Measurements from ENCODE around the gene TXNDC11.

The TXNDC11 gene

GRCh38 chr16:11687601-11688519, 54.8 kb downstream of the TXNDC11 start:
- DNase-seq: no peak

DNA sequence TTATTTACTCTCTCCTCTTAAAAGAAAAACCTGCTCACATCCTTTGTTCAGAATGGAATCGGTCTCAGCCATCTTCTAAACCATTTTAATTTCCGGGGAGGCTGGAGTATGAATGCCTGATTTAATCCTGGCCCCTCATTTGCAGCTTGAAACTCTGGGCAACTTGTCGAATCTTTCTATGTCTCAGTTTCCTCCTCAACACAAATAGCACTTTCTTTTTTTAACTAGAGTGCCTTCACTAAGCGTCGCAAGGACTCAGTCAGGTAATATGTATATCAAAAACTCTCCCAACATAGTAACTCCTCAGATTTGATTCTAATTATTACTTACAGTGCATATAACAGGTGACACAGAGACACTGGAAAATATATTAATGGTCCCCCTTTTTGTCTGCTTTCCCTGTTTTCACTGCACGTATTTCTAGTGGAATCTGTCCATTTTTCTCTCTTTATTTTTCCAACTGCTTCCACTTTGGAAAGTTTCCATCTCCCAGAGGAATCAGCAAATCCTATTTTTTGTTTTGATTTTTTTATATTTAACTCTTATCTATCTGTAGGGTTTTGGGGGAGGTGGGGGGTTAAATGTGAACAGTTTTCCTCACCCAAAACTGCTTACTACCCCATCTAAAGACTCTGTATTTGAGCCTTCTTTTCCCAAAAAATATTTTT, 55.8 kb downstream of the TXNDC11 start:
- DNase-seq: no peak

- DNase-seq: no peak
Observed at GRCh38 chr16:11685844-11686618, 56.6 kb downstream of the TXNDC11 start.

GRCh38 chr16:11684231-11685025, 58.2 kb downstream of the TXNDC11 start:
- no peak for DNase-seq

DNA sequence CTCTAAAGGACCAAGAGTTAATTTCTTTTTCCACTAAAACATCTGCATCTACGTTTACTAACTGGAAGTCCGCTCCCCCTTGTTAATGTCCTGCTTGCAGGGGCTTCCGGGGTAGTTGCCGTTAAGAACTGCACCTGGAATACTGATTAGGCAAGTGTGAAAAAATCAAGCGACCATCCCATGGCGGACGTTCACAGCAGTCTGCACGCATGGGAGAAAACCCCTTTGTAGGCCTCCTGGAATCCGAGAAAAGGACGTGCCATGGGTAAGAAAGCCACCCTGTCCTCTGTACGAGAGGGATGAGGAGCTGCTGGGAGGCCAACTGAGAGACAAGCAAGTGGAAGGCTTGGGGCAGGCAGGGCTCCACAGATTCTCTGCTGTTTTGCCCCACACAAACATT, 59.5 kb downstream of the TXNDC11 start:
- DNase-seq: no peak

DNA sequence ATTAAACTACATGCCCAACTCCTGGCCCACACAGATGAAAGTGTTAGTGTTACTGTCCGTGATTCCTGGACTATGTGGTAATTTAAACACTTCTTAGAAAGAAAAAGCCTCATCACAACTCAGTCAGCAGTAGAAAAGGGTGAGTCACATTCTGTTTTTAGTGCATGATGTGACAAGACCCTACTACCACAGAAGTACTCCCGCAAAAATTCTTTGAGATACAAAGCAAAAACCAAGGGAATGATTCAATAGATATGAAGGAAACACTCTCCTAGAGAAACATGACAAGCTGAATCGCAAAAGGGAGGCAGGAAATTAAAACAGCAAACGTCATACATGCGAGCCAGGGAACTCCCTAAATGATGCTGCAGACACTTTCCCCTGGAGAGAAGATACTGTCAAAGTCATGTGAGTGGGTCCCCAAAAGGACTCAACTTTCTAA, 60.0 kb downstream of the TXNDC11 start:
- no peak for DNase-seq

DNA sequence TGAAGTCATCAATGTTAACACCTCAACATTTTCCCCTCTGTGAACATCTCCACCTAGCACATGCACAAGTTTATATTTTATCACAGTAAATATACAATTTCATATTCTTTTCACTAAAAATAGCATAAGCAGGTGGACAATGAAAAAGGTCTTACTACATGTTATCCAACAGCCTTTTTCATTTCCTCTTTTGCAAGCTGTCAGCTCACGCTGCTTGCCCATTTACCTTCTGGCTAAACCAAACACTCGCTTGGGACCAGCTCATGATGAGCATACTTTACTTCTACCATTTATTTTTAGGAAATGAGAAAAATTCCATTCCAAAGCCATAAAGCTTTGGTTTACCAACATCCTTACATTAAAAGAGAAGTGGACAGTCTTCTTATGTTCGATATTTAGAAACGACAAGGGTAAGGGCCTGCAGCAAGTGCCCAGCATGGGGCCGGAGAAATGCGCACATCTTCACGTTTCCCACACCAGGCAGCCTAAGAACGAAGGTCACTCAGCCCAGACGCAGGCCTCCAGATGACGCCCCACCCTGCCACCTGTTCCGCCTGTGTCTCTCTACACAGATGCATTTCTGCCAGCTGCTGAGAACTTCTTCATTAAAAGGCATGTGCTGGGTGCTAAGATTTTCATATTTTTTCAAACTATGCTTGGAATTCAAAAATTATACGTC, 60.5 kb downstream of the TXNDC11 start:
- no peak for DNase-seq

- DNase-seq: no peak
Observed at GRCh38 chr16:11681556-11681955, 61.1 kb downstream of the TXNDC11 start.

DNA sequence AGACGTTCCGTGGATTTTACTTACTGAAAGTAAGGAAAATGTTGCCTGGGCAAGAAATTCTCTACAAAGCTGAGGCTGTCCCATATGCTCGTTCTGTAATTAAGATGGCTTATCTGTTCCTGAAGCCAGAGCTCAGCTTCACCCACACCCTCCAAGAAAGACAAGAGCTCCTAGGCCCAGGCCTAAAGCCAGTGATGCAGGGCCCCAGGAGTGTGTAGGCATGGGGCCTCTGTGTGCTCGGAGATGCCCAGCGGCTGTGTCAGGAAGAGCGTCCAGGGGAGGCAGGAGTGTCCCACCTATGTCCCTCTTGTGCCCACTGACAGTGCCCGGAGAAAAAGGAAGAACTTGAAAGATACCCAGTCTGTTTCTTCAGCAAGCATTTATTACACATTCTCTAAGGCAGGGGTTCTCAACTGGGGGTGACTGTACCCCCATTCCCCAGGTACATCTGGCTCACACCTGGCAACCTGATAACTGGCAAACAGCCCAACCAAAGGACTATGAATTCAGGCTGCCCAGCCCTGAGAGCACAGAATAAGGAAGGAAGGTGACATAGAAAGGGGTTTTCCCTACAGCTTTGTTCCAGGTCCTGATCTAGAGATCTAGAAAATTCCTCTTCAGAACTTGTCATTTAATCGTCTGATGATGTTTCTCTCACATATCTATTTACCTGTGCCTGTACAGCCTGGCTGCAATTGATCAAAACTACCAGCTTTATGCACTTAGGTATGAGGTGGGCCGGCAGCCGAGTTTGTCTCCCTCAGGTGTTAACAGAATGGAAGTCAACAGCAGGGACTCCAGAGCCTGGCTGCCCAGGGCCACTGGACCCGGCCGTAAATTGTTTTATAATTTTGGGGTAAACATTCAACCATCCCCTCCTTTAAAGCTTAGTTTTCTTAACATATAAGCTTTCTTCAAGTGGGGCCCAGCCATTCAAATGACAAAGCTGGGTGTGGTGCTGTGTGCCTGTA, 62.4 kb downstream of the TXNDC11 start:
- DNase-seq: no peak

DNA sequence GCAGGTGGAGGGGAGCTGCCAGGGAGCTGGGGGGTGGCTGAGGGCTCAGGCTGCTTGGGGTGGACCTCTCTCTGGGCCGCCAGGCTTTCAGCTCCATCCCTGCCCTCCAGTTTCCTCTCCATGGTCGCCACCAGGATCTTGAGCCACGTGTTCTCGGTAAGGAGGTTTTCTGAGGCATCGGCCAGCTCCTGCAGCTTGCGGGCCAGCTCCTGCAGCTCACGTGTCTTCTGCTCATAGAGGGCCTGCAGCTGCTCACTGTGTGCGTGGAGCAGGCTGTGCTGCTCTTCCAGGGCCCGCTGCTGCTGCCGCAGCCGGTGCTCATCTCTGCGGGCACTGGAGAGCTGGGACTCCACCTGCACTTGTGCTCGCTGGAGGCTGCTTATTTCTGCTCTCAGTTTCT, 63.4 kb downstream of the TXNDC11 start:
- no peak for DNase-seq

DNA sequence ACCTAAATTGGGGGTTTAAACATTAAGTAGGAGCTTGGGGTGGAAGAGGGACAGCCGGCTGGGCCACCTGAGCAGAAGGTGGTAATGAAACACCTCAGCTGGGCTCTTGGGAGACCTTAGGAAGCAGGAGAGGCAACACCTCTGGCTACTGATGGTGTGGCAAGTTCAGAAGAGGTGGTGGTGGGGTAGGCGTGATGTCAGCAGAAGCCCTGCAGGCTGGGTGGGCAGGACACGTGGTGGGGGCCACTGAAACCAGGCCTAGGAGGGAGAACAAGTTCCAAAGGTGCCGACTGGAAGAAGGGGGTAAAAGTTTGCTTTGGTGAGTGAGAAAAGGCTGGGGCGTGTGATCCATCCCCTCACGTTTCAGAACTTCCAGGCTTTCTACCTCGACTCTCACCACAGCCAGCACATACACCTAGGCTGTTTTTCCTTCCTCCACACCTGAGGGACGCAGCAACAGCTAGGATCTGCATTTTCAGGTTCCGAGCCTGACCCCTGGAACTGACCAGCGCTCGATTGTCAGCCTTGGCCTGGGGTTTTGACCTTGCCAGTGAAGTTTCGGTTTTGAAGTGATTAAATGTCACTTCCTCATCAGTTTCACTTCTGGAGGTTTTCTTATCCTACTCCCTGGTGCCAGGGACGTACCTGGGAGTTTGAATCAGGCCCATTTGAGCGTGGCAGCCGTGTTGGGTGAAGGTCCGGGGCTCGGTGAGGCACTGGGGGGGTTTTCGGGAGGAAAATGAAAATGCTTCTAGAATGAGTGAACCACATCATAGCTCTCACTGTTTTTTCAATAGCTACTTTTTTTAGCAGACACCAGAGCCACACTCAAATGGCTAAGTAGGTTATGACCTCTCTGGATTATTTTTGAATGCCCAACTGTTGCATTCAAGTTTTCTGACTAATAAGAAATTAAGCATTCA, 64.4 kb downstream of the TXNDC11 start:
- no peak for DNase-seq

DNA sequence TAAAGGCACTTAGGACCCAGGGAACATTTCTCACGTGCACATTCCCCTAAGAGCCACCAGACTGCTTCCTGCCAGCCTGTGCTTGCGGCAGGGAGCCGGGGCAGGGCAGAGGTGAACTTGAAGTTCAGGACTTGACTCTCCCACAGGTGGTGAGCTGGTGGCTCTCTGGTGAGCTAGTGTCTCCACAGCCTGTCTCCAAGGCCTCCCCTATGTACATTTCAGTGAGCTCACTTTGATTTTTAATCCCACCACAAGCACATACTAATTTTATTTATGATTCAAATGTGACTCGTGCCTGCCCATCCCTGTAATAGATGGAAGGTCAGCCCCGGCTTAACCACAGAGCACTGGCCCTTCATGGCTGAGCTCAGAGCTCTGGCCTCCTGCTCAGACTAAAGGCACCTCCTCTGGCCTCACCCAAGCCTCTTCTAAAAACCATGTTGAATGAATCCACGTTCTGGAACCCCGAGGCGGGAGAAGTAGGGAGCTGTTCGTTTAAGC, 65.2 kb downstream of the TXNDC11 start:
- DNase-seq: no peak

- DNase-seq: no peak
Observed at GRCh38 chr16:11676799-11677198, 65.9 kb downstream of the TXNDC11 start.

GRCh38 chr16:11675561-11676511, 66.8 kb downstream of the TXNDC11 start:
- no peak for DNase-seq

DNA sequence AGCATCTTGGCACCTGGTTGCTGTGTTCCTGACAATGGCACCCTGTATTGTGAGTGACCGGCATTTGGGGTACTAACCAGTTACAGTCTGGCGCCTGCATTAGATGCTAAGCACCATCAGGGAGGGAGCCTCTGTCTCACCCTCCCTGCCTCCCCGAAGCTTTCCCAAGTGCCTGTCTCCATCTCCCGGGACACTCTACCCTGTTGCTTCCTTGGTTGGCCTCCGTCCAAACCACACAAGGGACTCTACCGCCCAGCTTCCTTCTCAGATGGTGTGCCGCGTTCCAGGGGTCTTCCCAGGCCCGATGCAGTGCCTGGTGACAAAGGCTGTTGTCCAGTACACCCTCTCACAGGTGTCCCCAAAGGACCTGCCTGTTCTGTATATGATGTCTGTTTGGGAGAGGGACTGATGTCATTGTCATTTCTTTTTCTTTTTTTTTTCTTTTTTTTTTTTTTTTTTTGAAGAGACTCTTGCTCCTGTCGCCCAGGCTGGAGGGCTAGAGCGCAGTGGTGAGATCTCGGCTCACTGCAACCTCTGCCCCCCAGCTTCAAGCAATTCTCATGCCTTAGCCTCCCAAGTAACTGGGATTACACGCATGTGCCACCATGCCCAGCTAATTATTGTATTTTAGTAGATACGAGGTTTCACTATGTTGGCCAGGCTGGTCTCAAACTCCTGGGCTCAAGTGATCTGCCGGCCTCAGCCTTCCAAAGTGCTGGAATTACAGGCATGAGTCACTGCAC, 67.7 kb downstream of the TXNDC11 start:
- no peak for DNase-seq

DNA sequence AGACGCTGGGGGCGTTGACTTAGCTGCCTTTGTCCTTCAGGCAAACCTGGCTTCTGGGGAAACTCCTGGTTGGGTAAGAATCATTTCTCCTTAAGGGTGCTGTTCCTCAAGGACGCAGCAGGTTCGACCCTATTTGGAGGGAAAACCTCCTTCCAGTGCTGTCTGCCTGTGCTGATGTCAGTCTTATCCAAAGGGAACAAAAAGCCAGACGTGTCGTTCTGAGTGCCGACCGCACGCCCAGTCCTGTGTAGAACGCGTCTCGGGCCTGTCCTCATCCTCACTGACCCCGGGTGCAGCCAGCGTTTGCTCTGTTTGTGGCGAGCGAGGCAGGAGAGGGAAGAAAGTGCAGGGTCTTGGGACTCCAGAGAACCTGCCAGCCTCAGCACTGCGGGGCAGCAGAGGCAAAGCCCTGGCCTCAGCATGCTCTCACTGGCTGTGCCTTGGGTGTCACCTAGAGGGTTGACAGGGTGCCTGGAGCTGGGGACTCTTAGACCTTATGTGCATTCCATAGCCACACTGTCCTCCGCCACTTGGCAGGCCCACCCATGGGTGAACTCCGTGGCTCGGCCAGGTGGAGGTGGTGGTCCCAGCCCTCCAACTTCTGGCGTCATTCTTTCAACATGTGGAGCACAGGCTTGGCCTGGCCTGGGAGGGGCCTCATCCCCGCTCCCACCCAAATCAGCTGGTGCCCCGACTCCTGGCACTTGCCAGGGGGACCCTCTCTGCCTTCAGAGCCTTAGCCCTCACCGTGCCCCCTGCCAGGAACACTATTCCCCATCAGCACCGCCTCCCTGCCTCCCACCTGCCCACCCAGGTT, 68.4 kb downstream of the TXNDC11 start:
- no peak for DNase-seq

All from activated CD4-positive, alpha-beta T cell treated with anti-CD3 and anti-CD28 coated beads, Interleukin-2, amount 50 U/mL, for 16 hours (primary cell).